Measurements from ENCODE around the gene KRTAP13-4.

The KRTAP13-4 gene, protein sequence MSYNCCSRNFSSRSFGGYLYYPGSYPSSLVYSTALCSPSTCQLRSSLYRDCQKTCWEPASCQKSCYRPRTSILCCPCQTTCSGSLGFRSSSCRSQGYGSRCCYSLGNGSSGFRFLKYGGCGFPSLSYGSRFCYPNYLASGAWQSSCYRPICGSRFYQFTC

DNA sequence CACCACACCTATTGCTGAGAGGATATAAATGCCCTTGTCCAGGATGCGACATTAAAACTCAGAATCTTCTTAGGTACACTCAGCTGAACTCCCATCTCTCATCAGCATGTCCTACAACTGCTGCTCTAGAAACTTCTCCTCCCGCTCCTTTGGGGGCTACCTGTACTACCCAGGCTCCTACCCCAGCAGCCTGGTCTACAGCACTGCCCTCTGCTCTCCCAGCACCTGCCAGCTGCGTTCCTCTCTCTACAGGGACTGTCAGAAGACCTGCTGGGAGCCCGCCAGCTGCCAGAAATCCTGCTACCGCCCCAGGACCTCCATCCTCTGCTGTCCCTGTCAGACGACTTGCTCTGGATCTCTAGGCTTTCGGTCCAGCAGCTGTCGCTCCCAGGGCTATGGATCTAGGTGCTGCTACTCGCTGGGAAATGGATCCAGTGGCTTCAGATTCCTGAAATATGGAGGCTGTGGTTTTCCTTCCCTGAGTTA lies at the start of gene KRTAP13-4:
KRTAP13-4 (plus strand) TSS at position 51 of the 486 bp plus-strand sequence; CDS start at position 107, 56 bp downstream.
- no peak within 1 kb of the TSS for H3K4me3 ChIP-seq (ENCODE audit: low read length)
- H3K27ac ChIP-seq (ENCODE audit: low read length): no peak within 1 kb of the TSS
- H3K36me3 ChIP-seq (ENCODE audit: control insufficient read depth, low read depth, low read length): no peaks in the 10 kb centered on the region
- peaks cover 11% of the 10 kb centered on the region for H3K4me1 ChIP-seq (ENCODE audit: control insufficient read depth, low read depth, low read length)
- H3K27me3 ChIP-seq (ENCODE audit: control insufficient read depth, insufficient read depth, low read length): no peaks in the 10 kb centered on the region
- H3K9me3 ChIP-seq (ENCODE audit: control insufficient read depth, low read depth, low read length): no peaks in the 10 kb centered on the region
- no peak within 1 kb of the TSS for H3K9ac ChIP-seq (ENCODE audit: low read length)

DNA sequence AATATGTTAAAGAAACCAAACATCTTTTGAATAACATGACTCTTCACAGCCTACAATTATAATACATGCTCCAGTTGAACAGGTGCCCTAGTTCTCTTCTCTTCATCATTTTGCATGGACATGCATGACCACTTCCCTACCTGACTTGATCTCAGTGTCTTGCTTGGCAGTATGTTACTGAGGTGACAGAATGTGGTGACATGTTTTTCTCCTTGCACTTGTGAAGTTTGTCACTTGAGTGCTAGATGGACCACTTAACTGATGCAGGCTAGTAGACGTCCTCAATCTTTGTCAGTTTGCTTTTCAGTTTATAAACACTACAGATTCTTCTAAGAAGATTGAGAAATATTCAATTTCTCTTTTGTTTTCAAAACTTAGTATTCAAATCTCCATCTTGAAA lies 47.8 kb upstream of the KRTAP13-4 start:
- no peaks in the 10 kb centered on the region for H3K27me3 ChIP-seq (ENCODE audit: control insufficient read depth, insufficient read depth, low read length)
- no peak overlapping the region for H3K27ac ChIP-seq (ENCODE audit: low read length)
- H3K9me3 ChIP-seq (ENCODE audit: control insufficient read depth, low read depth, low read length): no peaks in the 10 kb centered on the region
- no peaks in the 10 kb centered on the region for H3K4me1 ChIP-seq (ENCODE audit: control insufficient read depth, low read depth, low read length)
- no peaks in the 10 kb centered on the region for H3K36me3 ChIP-seq (ENCODE audit: control insufficient read depth, low read depth, low read length)
- H3K9ac ChIP-seq (ENCODE audit: low read length): no peak overlapping the region
- H3K4me3 ChIP-seq (ENCODE audit: low read length): no peak overlapping the region

DNA sequence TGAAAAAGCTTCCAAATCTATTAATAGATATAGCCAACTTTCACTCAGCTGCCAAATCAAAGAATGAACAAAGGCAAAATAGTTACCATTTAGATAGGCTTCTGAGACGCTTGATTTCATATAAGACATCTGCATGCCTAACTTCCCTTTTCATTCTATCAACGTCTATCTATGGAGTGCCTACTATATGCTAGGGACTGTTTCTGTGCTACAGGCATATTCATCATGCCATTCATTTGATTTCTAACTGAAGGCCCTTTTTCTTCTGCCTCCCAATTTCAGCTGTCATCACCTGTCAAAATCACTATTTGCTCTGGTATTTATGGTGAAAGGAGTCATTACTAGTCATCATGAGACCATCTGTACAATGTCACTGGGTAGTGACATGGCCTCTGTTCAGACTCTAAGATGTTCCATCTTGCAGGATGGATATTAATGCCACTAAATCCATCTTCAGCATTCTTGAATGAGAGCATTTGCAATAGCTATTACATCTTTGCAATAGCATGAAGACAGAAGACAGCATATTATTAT lies 38.5 kb upstream of the KRTAP13-4 start:
- Histone ChIP-seq H3K4me3 (ENCODE audit: low read length) (no peak overlapping the region), H3K9me3 (ENCODE audit: control insufficient read depth, low read depth, low read length) (no peaks in the 10 kb centered on the region), H3K27ac (ENCODE audit: low read length) (no peak overlapping the region), H3K36me3 (ENCODE audit: control insufficient read depth, low read depth, low read length) (no peaks in the 10 kb centered on the region), H3K4me1 (ENCODE audit: control insufficient read depth, low read depth, low read length) (no peaks in the 10 kb centered on the region), H3K9ac (ENCODE audit: low read length) (no peak overlapping the region), H3K27me3 (ENCODE audit: control insufficient read depth, insufficient read depth, low read length) (no peaks in the 10 kb centered on the region)

DNA sequence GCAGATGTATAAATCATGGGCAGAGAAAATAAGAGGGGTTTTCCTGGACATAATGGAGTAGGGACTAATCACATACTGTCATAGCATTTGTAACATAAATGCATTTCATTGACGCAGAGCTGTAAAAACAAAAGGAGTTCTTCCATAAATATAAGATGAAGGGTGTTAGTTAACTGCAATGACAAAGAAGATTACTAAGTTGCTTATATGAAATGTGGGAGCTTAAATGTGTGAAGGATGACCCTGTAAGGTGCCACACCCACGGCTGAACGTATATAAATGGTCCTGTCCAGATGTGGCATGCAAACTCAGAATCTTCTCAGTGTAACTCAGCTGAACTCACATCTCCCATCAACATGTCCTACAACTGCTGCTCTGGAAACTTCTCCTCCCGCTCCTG lies 34.3 kb upstream of the KRTAP13-4 start, which contains the start of gene KRTAP13-1:
KRTAP13-1 (plus strand) TSS at position 301 of the 400 bp plus-strand sequence; CDS start at position 357, 56 bp downstream.
- H3K36me3 ChIP-seq (ENCODE audit: control insufficient read depth, low read depth, low read length): no peaks in the 10 kb centered on the region
- no peak within 1 kb of the TSS for H3K27ac ChIP-seq (ENCODE audit: low read length)
- no peaks in the 10 kb centered on the region for H3K27me3 ChIP-seq (ENCODE audit: control insufficient read depth, insufficient read depth, low read length)
- no peaks in the 10 kb centered on the region for H3K4me1 ChIP-seq (ENCODE audit: control insufficient read depth, low read depth, low read length)
- H3K4me3 ChIP-seq (ENCODE audit: low read length): no peak within 1 kb of the TSS
- H3K9me3 ChIP-seq (ENCODE audit: control insufficient read depth, low read depth, low read length): no peaks in the 10 kb centered on the region
- no peak within 1 kb of the TSS for H3K9ac ChIP-seq (ENCODE audit: low read length)

DNA sequence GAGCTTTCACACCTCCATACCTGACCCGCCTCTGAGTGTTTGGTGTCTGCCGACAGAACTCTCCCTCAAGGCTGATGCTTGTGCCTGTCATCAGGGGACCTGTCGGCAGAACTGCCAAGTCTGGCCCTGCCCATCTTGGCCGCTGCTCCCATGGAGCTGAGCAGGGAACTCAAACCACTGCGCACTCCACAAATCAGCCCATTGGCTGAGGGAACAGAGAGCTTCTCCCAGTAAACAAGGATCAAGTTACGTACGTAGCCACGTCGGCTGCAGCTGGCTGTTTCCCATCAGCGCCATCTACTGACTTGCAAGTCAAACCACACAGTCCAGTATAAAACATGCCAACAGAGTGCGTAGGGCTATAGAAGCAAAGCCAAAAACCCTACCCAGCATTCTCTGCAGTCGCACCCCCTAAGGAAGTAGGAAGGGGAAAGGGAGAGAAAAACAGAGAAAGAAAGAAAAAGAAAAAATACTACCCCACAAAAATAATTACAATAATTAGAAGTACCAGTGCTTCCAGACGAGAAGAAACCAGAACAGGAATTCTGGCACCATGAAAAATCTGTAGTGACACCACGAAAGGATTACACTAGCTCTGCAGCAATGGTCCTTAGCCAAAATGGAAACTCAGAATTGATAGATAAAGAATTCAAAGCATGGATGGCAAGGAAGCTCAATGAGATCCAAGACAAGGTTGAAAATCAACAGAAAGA lies 21.1 kb upstream of the KRTAP13-4 start:
- H3K36me3 ChIP-seq (ENCODE audit: control insufficient read depth, low read depth, low read length): no peaks in the 10 kb centered on the region
- H3K27me3 ChIP-seq (ENCODE audit: control insufficient read depth, insufficient read depth, low read length): no peaks in the 10 kb centered on the region
- H3K9ac ChIP-seq (ENCODE audit: low read length): no peak overlapping the region
- H3K27ac ChIP-seq (ENCODE audit: low read length): no peak overlapping the region
- no peaks in the 10 kb centered on the region for H3K4me1 ChIP-seq (ENCODE audit: control insufficient read depth, low read depth, low read length)
- no peak overlapping the region for H3K4me3 ChIP-seq (ENCODE audit: low read length)
- H3K9me3 ChIP-seq (ENCODE audit: control insufficient read depth, low read depth, low read length): no peaks in the 10 kb centered on the region

DNA sequence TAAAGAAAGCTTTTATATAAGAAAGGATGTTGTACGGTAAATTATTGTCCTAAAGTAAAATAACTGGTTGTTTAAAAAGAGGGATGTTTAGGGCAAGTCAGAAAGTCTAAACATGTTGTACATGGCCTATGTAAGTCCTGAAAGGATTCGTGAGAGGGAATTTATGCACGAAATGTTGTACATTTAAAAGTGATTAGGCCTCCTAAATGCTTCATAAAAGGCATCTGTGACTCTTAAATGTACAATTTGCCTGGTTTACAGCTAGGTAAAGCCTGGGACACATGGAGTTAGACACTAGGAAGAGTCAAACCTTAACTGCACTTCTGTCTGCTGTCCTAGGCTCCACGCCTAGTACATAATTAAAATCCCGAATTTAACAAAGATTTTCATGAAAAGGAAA lies 14.0 kb upstream of the KRTAP13-4 start:
- no peaks in the 10 kb centered on the region for H3K4me1 ChIP-seq (ENCODE audit: control insufficient read depth, low read depth, low read length)
- no peak overlapping the region for H3K27ac ChIP-seq (ENCODE audit: low read length)
- peaks cover 10% of the 10 kb centered on the region for H3K9me3 ChIP-seq (ENCODE audit: control insufficient read depth, low read depth, low read length)
- no peaks in the 10 kb centered on the region for H3K27me3 ChIP-seq (ENCODE audit: control insufficient read depth, insufficient read depth, low read length)
- no peak overlapping the region for H3K9ac ChIP-seq (ENCODE audit: low read length)
- H3K36me3 ChIP-seq (ENCODE audit: control insufficient read depth, low read depth, low read length): no peaks in the 10 kb centered on the region
- H3K4me3 ChIP-seq (ENCODE audit: low read length): no peak overlapping the region

DNA sequence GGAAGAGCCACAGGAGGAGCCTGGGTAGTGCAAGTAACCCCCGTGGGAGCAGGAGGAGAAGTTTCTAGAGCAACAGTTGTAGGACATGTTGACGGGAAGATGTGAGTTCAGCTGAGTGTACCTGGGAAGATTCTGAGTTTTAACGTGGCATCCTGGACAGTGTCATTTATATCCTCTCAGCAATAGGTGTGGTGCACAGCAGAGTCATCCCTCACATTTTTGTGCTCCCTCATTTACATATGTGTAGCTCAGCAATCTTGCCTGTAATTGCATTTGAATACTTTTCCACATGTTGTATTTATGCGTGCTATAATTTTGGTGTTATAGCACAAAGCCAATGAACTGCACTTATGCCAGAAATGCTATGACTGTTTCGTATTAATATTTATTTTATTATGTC lies 4.2 kb upstream of the KRTAP13-4 start, which contains the start of gene KRTAP13-3:
KRTAP13-3 (minus strand) TSS at position 101 of the 400 bp plus-strand sequence; CDS start at position 87, 14 bp downstream.
- no peaks in the 10 kb centered on the region for H3K9me3 ChIP-seq (ENCODE audit: control insufficient read depth, low read depth, low read length)
- H3K36me3 ChIP-seq (ENCODE audit: control insufficient read depth, low read depth, low read length): no peaks in the 10 kb centered on the region
- H3K9ac ChIP-seq (ENCODE audit: low read length): no peak within 1 kb of the TSS
- no peak within 1 kb of the TSS for H3K27ac ChIP-seq (ENCODE audit: low read length)
- H3K4me1 ChIP-seq (ENCODE audit: control insufficient read depth, low read depth, low read length): peaks cover 11% of the 10 kb centered on the region
- no peaks in the 10 kb centered on the region for H3K27me3 ChIP-seq (ENCODE audit: control insufficient read depth, insufficient read depth, low read length)
- H3K4me3 ChIP-seq (ENCODE audit: low read length): no peak within 1 kb of the TSS

DNA sequence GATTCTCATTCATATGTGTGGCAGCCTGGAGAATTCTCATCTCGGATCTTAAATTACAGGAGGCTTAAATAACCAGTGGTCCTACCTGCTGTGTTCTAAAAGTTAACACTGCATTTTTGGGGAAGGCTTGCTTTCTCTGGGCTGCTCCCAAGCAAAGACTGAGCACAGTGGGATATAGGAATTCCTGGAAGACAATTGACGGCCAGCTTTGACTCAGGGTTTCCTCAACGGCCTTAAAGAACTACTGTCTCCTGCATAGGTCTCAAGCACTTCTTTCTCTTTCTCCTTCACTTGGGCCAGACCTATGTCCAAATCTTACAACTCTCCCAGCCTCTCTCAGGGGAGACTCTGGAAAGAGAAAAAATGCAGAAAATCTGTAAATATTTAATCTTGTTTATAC lies 3.3 kb upstream of the KRTAP13-4 start:
- Histone ChIP-seq H3K9ac (ENCODE audit: low read length) (no peak overlapping the region), H3K27me3 (ENCODE audit: control insufficient read depth, insufficient read depth, low read length) (no peaks in the 10 kb centered on the region), H3K36me3 (ENCODE audit: control insufficient read depth, low read depth, low read length) (no peaks in the 10 kb centered on the region), H3K4me1 (ENCODE audit: control insufficient read depth, low read depth, low read length) (peaks cover 11% of the 10 kb centered on the region), H3K9me3 (ENCODE audit: control insufficient read depth, low read depth, low read length) (no peaks in the 10 kb centered on the region), H3K27ac (ENCODE audit: low read length) (no peak overlapping the region), H3K4me3 (ENCODE audit: low read length) (no peak overlapping the region)

DNA sequence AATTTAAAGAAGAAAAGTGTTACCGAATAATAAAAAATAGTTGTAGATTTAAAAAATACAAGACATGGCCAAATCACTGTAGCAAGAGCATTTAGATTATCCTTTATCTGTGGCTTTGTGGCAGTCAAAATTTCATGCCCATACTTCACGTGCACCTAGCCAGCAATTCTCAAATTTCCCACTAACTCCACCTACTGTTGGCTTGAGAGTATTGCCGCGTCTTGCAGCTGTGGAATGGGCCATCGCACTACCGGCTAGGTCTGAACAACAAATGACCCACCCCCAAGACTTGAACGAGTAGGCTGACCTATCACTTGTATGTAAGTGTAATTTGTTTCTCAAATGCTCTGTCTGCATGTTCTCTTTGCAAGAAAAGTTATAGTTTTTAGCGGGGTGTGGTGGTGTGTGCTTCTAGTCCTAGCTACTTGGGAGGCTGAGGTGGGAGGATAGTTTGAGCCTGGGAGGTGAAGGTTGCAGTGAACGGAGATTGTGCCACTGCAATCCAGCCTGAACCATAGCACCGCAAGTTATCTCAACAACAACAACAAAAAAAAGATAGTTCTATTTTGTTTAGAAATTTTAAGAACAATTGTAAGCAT lies 4.1 kb downstream of the KRTAP13-4 start:
- Histone ChIP-seq H3K27ac (ENCODE audit: low read length) (no peak overlapping the region), H3K36me3 (ENCODE audit: control insufficient read depth, low read depth, low read length) (no peaks in the 10 kb centered on the region), H3K9me3 (ENCODE audit: control insufficient read depth, low read depth, low read length) (no peaks in the 10 kb centered on the region), H3K4me3 (ENCODE audit: low read length) (no peak overlapping the region), H3K4me1 (ENCODE audit: control insufficient read depth, low read depth, low read length) (no peaks in the 10 kb centered on the region), H3K27me3 (ENCODE audit: control insufficient read depth, insufficient read depth, low read length) (no peaks in the 10 kb centered on the region), H3K9ac (ENCODE audit: low read length) (no peak overlapping the region)

DNA sequence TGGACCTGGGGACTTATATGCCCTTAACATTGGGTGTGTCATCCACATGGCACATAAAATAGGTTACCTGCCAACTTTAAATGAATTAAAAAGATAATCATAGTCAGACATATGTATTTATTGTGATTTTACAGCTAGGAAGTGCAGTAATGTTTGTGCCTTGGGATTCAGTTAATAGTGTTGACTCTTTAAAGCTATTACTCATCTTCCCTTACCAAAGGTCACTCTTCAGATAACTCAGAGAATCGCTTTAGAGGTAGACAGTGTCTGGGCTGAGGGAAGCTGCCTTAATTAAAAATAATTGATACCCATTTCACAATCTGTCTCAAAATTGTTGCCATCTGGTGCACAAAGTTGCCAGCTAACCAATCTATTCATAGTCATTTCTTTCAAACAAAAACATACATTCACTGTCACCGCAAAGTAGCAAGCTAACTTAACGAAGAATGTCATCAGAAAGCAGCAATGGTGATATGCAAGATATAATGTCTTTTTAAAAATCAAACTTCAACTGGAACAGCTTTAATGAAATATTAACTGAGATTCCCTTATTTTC lies 7.1 kb downstream of the KRTAP13-4 start:
- Histone ChIP-seq H3K9me3 (ENCODE audit: control insufficient read depth, low read depth, low read length) (no peaks in the 10 kb centered on the region), H3K27ac (ENCODE audit: low read length) (no peak overlapping the region), H3K27me3 (ENCODE audit: control insufficient read depth, insufficient read depth, low read length) (no peaks in the 10 kb centered on the region), H3K4me1 (ENCODE audit: control insufficient read depth, low read depth, low read length) (no peaks in the 10 kb centered on the region), H3K9ac (ENCODE audit: low read length) (no peak overlapping the region), H3K36me3 (ENCODE audit: control insufficient read depth, low read depth, low read length) (no peaks in the 10 kb centered on the region), H3K4me3 (ENCODE audit: low read length) (no peak overlapping the region)

DNA sequence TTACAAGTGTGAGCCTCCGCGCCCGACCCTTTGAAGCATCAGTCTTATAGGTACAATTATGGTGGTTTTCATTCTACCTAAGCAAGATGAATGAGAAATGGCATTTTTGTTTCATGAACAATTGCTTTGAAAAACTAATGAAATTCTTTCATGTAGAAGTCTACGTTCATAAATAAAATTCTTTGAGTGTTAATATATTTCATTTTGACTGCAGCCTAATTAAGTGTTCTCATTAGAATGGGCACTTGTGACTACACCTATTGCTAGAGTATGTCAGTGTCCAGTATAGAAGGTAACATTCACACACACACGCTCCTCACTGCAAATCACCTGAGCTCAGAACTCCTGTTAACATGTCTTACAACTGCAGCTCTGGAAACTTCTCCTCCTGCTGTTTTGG lies 10.0 kb downstream of the KRTAP13-4 start, which contains the start of gene KRTAP15-1:
KRTAP15-1 (plus strand) TSS at position 301 of the 400 bp plus-strand sequence; CDS start at position 354, 53 bp downstream.
- no peaks in the 10 kb centered on the region for H3K27me3 ChIP-seq (ENCODE audit: control insufficient read depth, insufficient read depth, low read length)
- H3K27ac ChIP-seq (ENCODE audit: low read length): no peak within 1 kb of the TSS
- H3K4me3 ChIP-seq (ENCODE audit: low read length): no peak within 1 kb of the TSS
- H3K4me1 ChIP-seq (ENCODE audit: control insufficient read depth, low read depth, low read length): peaks cover 12% of the 10 kb centered on the region
- no peaks in the 10 kb centered on the region for H3K9me3 ChIP-seq (ENCODE audit: control insufficient read depth, low read depth, low read length)
- no peak within 1 kb of the TSS for H3K9ac ChIP-seq (ENCODE audit: low read length)
- H3K36me3 ChIP-seq (ENCODE audit: control insufficient read depth, low read depth, low read length): no peaks in the 10 kb centered on the region

All from iPS-18a (cell line).